ENCODE results near the gene THRA.

- TF ChIP-seq CTCF (IDR thresholded peaks at IDR 0.05; ENCODE audit: low read depth, low read length, poor library complexity, severe bottlenecking) (no peak), EZH2phosphoT487 (IDR thresholded peaks at IDR 0.05; ENCODE audit: borderline replicate concordance, low read length) (no peak)
These were observed 5.8 kb downstream of the THRA start for GRCh38 chr17:40068584-40068916.

Measured in DOHH2 (cell line).